Stimulated activated CD8-positive, alpha-beta memory T cell treated with anti-CD3 and anti-CD28 coated beads, Interleukin-7, amount 100 ng/mL, for 24 hours (primary cell): Measurements from ENCODE around the gene RPS25.
"Not testable (repeated sequence)": the region's sequence is repeated elsewhere in the genome, so short reads cannot be mapped to it uniquely, and the experiment has no call there.

Experiments
- DNase-seq: peaks from one replicate; pipeline ENCODE4 v3.0.0-alpha.2; 2020; ENCODE audit warnings: low read depth

The RPS25 gene

DNA sequence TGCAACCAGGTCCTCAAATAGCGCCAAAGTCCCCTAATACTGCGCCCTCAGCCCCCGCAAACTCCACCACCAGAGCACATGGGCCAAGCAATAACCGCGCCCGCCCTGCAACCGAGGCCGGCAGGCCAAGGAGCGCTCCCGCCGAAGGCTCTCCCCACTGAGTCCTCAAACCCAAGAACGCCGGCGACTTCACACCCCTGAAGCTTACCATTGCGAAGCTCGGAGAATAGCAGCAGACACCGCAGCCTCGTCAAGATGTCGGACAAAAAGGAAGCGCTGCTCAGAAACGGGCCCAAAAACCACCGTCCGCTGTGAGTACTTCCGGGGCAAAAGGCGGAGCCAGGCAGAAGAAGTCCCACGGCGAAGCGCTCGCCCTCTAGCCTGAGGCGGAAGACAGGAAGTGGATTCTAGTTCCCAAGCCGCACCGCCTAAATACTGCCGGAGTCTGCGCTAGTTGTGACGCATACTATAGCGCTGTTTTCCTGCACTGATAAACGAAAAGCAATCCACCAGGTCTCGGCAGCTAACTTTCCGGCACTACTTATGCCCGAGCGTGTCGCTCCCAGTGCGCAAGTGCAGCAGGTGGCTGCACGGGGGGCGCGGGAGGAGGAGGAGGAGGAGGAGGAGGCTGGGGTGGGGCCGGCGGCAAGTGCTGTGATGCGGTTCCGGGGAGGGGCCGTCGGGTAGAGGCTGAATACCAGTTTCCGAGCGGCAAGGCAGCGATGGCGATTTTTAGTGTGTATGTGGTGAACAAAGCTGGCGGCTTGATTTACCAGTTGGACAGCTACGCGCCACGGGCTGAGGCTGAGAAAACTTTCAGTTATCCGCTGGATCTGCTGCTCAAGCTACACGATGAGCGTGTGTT lies at the start of gene RPS25, which contains the start of gene TRAPPC4:
RPS25 (minus strand) TSS at position 270 of the 865 bp plus-strand sequence; CDS start at position 211, 59 bp downstream.
TRAPPC4 (plus strand) TSS at position 693 of the 865 bp plus-strand sequence; CDS start at position 723, 30 bp downstream.
- DNase-seq, result peak; percentile 81

DNA sequence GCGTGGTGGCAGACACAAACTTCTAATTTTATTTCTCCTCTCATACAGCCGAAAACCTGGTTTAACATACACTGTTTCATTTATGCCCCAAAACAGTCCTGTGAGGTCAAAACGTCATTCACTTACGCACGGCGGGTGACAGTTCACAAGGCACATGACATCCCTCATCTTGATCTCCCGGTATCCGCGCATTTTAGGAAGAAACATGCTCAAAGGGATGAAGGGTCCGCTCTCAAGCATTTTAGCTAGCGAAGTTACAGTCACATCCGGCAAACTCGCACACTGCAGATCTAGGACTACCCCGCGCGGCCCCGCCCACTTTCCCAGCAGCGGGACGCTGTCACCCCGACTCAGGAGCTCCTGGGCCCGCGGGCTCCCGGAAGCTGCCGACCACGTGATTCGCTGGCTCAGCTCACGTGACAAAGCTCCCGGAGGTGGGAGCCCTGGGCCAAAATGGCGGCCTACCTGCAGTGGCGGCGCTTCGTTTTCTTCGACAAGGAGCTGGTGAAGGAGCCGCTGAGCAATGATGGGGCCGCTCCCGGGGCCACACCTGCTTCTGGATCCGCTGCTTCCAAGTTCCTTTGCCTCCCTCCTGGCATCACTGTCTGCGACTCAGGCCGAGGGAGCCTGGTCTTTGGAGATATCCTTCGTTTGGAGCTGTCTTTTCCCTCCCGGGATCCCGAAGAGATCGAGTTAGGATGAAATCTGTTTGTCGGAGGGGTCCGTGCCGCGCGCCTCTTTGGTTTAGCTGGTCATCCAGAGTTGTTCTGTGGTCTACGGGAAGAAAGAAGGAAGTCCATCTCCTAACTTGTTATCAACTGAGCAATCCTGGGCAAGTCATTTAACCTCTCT lies 49.5 kb upstream of the RPS25 start, which contains the start of gene VPS11:
VPS11 (plus strand) TSS at position 448 of the 852 bp plus-strand sequence; CDS start at position 454, 6 bp downstream.
- peak; percentile 96 for DNase-seq

DNA sequence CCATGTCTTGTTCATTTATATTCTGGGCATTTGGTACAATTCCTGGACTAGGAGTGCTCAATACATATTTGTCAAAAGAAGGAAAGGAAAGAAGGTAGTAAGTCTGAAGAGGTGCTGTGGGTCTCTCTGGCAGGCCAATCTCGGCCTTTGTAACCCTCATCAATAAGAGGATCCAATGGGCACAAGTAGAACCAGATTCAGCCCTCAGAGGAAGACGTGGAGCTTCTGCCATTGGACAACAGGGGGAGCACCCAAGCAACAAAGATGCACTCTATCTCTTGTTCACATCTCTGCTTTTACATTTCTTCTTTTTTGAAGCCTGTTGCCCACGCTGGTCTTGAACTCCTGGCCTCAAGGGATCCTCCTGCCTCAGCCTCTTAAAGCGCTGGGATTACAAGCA lies 47.2 kb upstream of the RPS25 start:
- no peak for DNase-seq

DNA sequence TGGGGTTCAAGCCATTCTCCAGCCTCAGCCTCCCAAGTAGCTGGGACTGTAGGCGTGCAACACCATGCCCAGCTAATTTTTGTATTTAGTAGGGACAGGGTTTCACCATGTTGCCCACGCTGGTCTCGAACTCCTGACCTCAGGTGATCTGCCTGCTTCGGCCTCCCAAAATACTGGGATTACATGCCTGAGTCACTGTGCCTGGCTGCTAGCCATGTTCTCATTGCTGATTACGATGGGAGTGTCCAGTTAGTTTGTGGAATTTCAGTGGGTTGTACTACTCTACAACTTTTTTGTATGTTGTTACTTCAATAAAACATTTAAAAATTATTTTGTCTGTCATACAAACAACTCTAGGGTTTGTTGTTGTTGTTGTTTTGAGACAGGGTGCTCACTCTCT lies 44.6 kb upstream of the RPS25 start:
- DNase-seq, result no peak

DNA sequence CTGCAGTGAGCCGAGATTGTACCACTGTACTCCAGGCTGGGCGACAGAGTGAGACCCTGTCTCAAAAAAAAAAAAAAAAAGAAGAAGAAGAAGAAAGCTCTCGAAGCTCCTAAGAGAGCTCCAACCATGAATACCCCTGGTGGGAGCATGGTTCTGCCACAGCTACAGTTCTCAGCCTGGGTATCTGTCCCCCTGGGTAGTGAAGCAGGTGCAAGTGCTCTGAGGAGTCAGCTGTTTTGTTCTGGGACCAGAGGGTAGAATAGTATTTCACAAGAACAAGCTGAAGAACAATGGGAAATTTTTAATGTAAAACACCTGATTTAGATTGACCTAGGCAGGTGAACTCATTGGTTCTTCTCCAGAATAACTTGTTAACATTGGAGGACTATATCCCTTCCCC lies 43.1 kb upstream of the RPS25 start:
- no peak for DNase-seq

DNA sequence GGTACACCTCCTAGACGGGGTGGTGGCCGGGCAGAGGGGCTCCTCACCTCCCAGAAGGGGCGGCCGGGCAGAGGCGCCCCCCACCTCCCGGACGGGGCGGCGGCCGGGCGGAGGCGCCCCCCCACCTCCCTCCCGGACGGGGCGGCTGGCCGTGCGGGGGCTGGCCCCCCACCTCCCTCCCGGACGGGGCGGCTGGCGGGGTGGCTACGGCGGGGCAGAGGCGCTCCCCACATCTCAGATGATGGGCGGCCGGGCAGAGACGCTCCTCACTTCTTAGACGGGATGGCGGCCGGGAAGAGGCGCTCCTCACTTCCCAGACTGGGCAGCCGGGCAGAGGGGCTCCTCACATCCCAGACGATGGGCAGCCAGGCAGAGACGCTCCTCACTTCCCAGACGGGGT lies 41.0 kb upstream of the RPS25 start:
- DNase-seq, result not testable (repeated sequence)

DNA sequence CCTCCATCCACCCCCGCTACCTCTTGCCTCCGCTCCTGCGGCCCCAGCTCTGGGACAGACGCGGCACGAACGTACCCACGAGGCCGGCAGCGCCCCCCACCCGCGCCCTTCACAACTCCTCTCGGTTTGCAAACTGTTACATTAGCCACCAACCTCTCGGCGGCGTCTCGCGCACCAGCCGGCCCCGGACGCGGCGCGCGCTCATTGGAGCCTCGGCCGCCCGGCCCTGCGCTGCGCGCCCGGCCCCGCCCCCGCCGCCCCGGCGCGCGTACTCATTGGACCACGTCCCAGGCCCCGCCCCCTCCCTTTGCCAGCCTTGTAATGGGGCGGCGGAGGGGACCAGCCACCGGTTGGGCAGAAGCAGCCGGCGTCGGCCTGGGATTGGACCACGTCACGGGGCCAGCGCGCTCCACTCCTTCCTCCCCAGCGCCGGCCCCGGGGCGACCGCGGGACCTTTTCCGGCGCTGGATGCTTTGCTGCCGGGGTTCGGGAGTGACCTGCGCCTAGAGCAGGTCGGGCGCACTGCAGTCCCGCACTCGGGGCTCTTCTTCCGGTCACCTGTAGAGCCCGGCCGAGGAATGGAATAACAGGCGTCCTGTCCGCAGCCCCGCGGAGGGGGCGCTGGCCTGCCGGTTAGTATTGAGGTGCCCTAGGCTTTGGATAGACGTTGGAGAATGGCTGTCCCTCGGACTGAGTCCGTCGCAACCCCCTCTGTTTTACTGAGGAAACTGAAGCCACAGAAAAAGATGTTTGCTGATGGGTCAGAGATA lies 39.0 kb upstream of the RPS25 start, which contains the start of gene HYOU1:
HYOU1 (minus strand) TSS at position 206 of the 770 bp plus-strand sequence. CDS start 1,045 bp downstream, outside the sequence.
- DNase-seq, result peak; percentile 99

DNA sequence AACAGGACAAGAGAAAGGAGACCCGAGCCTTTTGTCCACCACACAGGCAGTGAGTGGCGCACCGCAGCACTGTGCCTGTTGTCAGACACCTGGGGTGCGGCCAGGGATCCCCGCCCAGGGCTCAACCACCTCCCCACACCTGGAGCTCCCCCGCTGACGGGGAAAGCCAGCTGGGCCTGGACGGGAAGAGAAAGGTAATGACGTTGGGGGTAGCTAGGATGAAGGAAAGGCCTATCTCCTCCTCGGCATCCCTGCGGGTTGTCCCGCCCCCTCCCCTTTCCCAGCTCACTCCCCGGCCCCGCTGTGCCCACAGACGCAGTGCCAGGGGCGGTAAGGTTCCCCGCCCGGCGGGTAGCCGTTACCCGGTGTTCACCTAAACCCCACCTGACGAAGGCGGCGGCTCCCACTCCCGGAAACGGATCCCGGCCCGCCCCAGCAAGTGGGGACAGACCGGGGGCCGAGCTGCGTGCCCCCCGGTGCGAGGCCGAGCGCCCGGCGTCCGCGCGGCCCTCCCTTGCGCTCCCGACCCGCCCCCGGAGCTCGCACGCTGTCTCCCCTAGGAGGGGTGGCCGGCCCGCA lies 38.4 kb upstream of the RPS25 start:
- no peak for DNase-seq

DNA sequence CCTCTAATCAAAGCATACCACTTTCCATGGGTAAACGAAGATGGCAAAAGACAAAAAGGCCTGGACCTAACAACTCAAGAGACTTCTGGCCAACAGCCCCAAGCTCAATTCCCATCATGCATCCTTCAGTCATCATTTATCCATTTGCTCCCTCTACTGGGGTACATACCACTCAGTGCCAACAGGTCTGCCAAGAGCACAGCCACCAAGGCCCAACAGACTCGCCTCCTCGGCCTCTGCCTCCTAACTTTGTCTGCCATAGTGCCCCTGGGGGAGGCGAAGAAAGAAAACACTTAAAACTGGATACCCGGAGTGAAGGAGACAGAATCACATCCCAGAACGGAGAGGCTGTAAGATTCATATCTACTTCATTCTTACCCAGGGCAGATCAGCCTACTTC lies 37.8 kb upstream of the RPS25 start:
- DNase-seq, result no peak

DNA sequence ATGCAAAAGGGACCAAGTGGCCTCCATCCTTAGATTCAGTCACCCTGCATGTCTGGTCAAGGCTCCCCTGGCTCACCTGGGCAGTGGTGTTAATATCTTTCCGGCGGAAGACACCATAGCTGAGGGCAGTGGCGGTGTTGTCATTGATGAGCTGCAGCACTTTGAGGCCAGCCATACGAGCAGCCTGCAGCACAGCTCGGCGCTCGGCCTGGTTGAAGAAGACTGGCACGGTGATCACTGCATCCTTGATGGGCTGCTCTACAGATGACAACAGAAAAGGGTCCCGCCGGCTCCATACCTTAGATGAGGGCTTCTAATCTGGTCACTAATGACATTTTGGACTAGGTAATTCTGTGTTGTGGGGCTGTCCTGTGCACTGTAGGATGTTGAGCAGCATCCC lies 36.3 kb upstream of the RPS25 start:
- DNase-seq, result no peak

DNA sequence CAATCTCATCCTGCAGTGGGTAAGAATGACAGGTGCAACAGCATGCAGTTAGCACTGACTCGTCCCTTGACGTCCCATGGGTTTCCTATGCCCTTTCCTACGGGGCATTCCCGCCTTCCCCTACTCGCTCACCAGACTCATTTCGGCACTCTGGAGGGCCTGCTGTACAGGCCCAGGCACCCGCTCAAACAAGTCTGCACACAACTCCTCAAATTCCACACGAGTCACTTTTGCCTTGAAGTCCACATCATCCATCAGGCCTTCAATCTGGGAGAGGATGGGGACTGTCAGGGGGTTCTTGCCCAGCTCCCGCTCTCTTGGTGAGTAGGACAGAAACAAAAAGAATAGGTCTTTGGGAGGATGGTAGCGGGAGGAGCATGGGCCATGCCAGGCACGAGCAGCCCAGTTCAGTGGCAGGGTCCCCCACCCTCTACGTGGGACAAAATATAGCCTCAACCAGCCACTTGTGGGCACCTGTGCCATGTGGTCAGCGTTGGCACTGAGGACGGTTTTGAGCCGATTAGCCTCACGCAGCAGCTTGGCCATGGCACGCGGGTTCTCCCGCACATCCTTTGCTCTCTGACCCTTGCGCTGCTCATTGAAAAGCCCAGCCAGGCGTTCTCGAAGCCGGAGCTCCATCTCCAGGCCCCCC lies 34.1 kb upstream of the RPS25 start:
- DNase-seq, result no peak

DNA sequence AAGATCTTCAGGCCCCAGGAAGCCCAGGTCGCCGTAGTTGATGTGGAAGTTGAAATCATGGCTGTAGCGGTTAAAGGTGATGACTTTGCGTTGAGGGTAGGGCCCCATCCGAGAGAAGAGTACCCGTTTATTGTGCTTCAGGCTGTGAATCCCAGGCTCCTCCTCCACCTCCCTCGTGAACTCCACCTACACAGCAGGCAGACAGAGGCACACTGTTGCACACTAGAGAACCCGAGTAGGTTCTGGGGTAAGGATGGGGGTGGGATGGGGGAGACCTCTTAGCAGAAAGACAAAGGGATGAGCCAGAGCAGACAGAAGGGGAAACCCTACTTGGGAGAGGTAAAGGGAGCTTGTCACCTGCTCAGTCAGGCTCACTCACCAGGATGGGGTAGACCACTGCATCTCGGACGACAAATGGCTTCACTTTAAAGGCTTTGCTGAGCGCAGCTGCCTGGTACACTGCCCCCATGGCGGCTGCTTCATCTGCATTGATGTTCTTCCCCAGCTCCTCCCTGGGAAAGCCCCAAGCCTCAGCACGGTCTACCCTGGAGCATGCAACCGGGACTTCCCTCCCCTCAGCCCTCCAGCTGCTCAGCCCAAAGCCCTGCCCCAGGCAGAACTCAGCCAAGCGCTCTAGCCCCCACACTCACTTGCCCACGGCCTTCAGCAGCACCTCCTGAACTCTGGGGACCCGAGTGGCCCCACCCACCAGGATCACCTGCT lies 33.5 kb upstream of the RPS25 start:
- no peak for DNase-seq

DNA sequence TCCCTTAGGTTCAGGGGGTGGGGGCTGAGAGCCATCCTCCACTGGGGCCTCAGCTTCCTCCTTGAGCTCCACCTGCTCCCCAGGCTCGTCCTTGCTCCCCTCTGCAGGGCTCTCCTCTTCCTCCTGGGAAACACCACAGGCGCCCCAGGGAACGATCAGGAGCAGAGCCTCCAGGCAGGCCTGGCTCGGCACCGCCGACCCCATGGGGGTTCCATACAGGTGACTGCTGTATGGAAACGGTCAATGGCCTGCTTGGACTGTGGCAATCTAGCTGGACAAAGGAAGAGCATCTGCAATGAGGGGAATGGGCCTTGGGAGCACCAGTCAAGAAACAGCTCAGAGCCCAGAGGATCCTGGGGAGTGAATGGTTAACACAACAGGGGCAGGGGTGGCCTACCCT lies 30.9 kb upstream of the RPS25 start:
- no peak for DNase-seq

DNA sequence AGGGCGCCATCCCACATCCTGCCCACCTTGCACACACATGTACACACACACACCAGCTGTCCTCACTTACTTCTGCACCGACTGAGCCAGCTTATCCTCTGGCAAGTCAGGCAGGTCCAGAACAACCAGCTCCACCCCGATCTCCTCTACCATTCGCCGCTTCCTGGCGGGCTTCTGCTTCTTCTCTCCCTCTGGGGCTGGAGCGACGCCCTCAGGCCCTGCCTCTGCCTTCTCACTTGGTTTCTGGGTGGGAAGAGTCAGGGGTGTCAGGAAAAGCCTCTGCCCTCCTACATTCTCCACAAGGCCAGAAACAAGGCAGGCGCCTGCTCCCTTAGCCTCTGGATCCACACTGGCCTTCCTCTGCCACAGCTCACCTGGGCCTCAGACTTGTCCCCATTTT lies 30.5 kb upstream of the RPS25 start:
- no peak for DNase-seq

DNA sequence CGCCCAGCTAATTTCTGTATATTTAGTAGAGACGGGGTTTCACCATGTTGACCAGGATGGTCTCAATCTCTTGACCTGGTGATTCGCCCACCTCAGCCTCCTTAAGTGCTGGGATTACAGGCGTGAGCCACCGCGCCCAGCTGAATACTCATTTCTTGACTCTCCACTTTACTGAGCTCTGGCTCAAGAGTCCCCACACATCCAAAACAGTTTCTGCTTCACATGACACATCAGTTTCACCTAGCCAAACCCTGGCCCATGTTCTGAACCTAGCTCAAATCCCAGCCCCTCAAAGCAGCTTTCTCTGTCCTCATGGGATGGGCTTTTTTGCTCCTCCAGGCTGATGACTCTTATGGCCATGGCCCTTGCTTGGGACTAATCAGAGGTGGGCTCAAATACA lies 29.1 kb upstream of the RPS25 start:
- no peak for DNase-seq

DNA sequence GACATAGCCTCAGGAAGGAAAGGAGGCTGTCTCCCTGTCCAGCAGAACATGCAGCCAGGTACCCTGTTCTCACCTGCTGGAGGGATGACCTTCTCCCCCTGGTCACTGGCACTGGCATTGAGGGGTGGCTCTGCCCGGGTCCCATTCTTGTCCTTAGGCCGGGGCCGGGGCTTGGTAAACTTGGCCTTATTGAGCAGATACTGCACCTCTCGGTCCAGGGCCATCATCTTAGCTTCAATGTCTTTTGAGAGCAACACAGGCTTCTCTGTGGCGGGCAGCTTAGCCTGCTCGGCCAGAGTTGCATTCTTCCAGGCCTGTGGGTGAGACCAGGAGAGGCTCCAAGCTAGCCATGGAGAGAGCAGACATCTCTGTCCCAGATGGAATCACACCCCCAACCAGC lies 28.3 kb upstream of the RPS25 start:
- DNase-seq, result no peak

DNA sequence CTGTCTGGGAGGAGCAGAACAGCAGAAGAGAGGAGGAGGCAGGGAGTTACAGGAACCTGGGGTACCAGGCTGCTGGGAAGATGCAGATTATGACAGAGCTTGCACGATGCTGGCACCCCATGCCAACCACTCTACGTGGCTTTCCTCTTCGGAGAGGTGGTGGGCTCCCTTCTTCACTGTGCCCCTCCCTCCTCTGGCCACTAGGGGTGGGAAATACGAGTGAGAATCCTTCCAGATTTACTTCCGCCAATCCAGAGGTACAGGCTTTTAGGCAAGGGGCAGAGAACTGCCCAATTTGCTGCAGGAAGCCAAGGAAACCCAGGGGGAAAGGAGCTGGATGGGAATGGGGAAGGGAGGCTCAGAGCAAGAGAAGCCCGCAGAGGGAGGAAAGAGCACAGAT lies 26.6 kb upstream of the RPS25 start:
- DNase-seq, result no peak

DNA sequence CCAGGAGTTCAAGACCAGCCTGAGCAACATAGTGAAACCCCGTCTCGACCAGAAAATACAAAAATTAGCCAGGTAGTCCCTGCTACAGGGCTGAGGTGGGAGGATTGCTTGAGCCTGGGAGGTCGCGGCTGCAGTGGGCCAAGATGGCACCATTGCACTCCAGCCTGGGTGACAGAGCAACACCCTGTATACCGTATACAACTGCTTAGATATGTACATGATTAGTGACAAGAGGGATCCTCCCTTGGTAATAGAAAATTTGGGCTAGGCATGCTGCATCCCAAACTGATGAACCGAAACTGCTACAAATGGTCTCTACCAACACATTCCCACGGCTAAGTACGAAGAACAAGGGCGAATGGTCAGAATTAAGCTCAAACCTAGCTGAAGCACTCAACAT lies 24.8 kb upstream of the RPS25 start:
- DNase-seq, result no peak

DNA sequence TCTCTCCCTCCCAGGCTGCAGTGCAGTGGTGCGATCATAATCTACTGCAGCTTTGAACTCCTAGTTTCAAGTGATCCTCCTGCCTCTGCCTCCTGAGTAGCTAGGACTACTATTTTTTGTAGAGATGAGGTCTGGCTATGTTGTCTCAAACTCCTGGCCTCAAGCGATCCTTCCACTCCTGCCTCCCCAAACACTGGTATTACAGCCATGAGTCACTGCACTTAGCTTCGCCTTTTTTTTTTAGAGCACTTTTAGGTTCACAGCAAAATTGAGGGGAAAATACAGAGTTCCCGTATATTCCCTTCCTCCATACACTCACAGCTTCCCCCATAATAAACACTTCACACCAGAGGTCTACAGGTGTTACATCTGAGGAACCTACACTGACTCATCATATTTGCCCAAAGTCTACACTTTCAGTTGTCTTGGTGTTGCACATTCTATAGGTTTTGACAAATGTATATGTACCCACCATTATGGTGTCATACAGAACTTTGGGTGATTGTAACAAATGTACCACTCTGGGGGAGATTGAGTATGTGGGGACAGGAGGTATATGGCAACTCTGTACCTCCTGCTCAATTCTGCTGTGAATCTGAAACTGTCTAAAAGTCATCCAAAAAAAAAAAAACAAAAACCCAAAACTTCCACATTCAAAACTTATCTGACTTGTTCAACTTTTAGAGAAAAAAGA lies 23.8 kb upstream of the RPS25 start:
- DNase-seq, result no peak

DNA sequence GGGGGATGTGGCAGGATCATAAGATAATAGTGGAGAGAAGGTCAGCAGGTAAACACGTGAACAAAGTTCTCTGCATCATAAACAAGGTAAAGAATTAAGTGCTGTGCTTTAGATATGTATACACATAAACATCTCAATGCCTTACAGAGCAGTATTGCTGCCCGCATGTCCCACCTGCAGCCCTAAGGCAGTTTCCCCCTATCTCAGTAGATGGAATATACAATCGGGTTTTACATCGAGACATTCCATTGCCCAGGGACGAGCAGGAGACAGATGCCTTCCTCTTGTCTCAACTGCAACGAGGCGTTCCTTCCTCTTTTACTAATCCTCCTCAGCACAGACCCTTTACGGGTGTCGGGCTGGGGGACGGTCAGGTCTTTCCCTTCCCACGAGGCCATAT lies 21.3 kb upstream of the RPS25 start:
- DNase-seq, result not testable (repeated sequence)
